Esophagus muscularis mucosa (tissue), 4 donors: Measurements from ENCODE around the gene SPATA25. TPM values are rescaled to one million over a fixed set of nuclear protein-coding genes. Genes with fewer than 3 reads are reported as not detected.

Experiments
- DNase-seq: peaks from one replicate; pipeline ENCODE4 v3.0.0-alpha.2; 2017; ENCODE audit errors: extremely low spot score
- H3K27ac ChIP-seq, 4 donors: fragments of 200-600 bp; sonication (generic); replicated peaks in 1 of 4; 1 replicate in 3 of 4; 2 replicates in 1 of 4; pipeline ENCODE4 v1.5.1; 2016 to 2019; ENCODE audit warnings: mild to moderate bottlenecking in 1 of 4
- H3K27me3 ChIP-seq, 4 donors: fragments of 200-600 bp; sonication (generic); one replicate each; pipeline versions ENCODE4 v1.5.1 to v1.6.0; 2016 to 2019
- H3K36me3 ChIP-seq, 4 donors: fragments of 200-600 bp; sonication (generic); one replicate each; pipeline ENCODE4 v1.5.1; 2016 to 2019
- H3K4me1 ChIP-seq, 4 donors: fragments of 200-600 bp; sonication (generic); one replicate each; pipeline ENCODE4 v1.5.1; 2016 to 2019
- H3K4me3 ChIP-seq, 4 donors: fragments of 200-600 bp; sonication (generic); 1 replicate in 2 of 4; 2 replicates in 2 of 4; pipeline ENCODE4 v1.5.1; 2016 to 2019; ENCODE audit warnings: mild to moderate bottlenecking in 4 of 4, moderate library complexity in 1 of 4
- H3K9me3 ChIP-seq, 4 donors: fragments of 200-600 bp; sonication (generic); 1 replicate in 3 of 4; 2 replicates in 1 of 4; pipeline ENCODE4 v1.5.1; 2016 to 2019
- CTCF ChIP-seq, 3 experiments: fragments of 200-600 bp in 2 of 3; fragments of 450-650 bp in 1 of 3; sonication (generic) in 2 of 3; IDR thresholded peaks; one replicate each; pipeline ENCODE4 v1.5.1; 2017 to 2019; ENCODE audit warnings: antibody characterized with exemption in 3 of 3, mild to moderate bottlenecking in 2 of 3, moderate library complexity in 1 of 3
- EP300 ChIP-seq: sonication (generic); formaldehyde crosslinking; IDR thresholded peaks from one replicate; pipeline ENCODE4 v1.6.1; 2017; ENCODE audit warnings: antibody characterized with exemption
- POLR2A ChIP-seq: fragments of 450-650 bp; IDR thresholded peaks from one replicate; pipeline ENCODE4 v1.6.1; 2017; ENCODE audit warnings: antibody characterized with exemption, moderate library complexity, mild to moderate bottlenecking, low read depth
- POLR2AphosphoS5 ChIP-seq, 2 donors: sonication (generic); formaldehyde crosslinking; IDR thresholded peaks; one replicate each; pipeline ENCODE4 v1.6.1; 2017; ENCODE audit warnings: antibody characterized with exemption in 2 of 2
- WGBS: methylation state at CpG from one replicate; pipeline ENCODE4 v1.1.5; 2018; 5-methylcytosine and 5-hydroxymethylcytosine counted together
- intact Hi-C: fragments of 100-400 bp; cut with DNase I; formaldehyde crosslinking; loops from one replicate; pipeline ENCODE4 v1.15.1; 2023
- total RNA-seq, 4 donors: library from RNA; depleted of rRNA; stranded (reverse); fragments of >200 nt; gene quantifications; one replicate each; pipeline versions ENCODE4 v1.1.0 to v1.2.1, GENCODE V29; 2016

The SPATA25 gene
- total RNA-seq, 4 donors from 2014 or later: 1.7 to 4.6 (median 3.0) TPM

GRCh38 chr20:45890077-45890984 is 2.9 kb upstream of the SPATA25 start:
- H3K36me3 ChIP-seq: peaks cover 0 to 57% (median 53%) of the 10 kb centered on the region in 4 donors
- 0% methylated on average over 17 of the region's 79 CpGs for WGBS

GRCh38 chr20:45888681-45889080 is 1.3 kb upstream of the SPATA25 start:
- Histone ChIP-seq H3K4me1 (peaks cover 29 to 63% (median 42%) of the 10 kb centered on the region in 4 donors), H3K4me3 (no peak overlapping the region), H3K36me3 (peaks cover 0 to 56% (median 47%) of the 10 kb centered on the region in 4 donors), H3K27ac (no peak overlapping the region), H3K27me3 (no peaks in the 10 kb centered on the region), H3K9me3 (no peaks in the 10 kb centered on the region)
- TF ChIP-seq POLR2AphosphoS5 (IDR thresholded peaks at IDR 0.05) (no peak), POLR2A (no peak), EP300 (no peak), CTCF (IDR thresholded peaks at IDR 0.05) (no peak)
- 89% methylated on average over 3 of the region's 3 CpGs for WGBS
- no peak for DNase-seq
- intact Hi-C loops: loop anchor here (10.0 kb wide), 1 partner anchor 84 kb away; no protein-coding TSS in a partner anchor

More at GRCh38 chr20:45890077-45890984, 2.9 kb upstream of the SPATA25 start:
- H3K27me3 ChIP-seq: no peaks in the 10 kb centered on the region
- H3K27ac ChIP-seq: peak overlapping the region; percentile 84 to 94 (median 90)
- no peaks in the 10 kb centered on the region for H3K9me3 ChIP-seq
- TF ChIP-seq POLR2A (peak; percentile 4), CTCF (IDR thresholded peaks at IDR 0.05) (peak; percentile 56 to 69 (median 67)), EP300 (no peak), POLR2AphosphoS5 (IDR thresholded peaks at IDR 0.05) (peak; percentile 39 to 63)
- H3K4me3 ChIP-seq: peak overlapping the region; percentile 70 to 93 (median 88)
- intact Hi-C loops: loop anchor here (2.0 to 5.0 kb wide), 2 partner anchors 44 to 82 kb away; partner anchors contain the start of genes PCIF1 and ZNF335
- DNase-seq: peak; percentile 96
- peaks cover 24 to 50% (median 34%) of the 10 kb centered on the region in 4 donors for H3K4me1 ChIP-seq

GRCh38 chr20:45886590-45887345 is 654 bp downstream of the SPATA25 start:
- H3K4me3 ChIP-seq: no peak overlapping the region
- TF ChIP-seq POLR2A: no peak
- no peak for TF ChIP-seq CTCF (IDR thresholded peaks at IDR 0.05)
- TF ChIP-seq EP300: no peak
- no peak for TF ChIP-seq POLR2AphosphoS5 (IDR thresholded peaks at IDR 0.05)
- no peak overlapping the region for H3K27ac ChIP-seq
- DNase-seq: no peak
- peaks cover 0 to 59% (median 45%) of the 10 kb centered on the region in 4 donors for H3K36me3 ChIP-seq
- H3K4me1 ChIP-seq: peaks cover 24 to 69% (median 41%) of the 10 kb centered on the region in 4 donors
- H3K27me3 ChIP-seq: no peaks in the 10 kb centered on the region
- no peaks in the 10 kb centered on the region for H3K9me3 ChIP-seq
- WGBS: 87% methylated on average over 19 of the region's 19 CpGs
- intact Hi-C loops: loop anchor here (10.0 kb wide), 1 partner anchor 82 kb away; no protein-coding TSS in a partner anchor

- Histone ChIP-seq H3K4me1 (peaks cover 16 to 55% (median 32%) of the 10 kb centered on the region in 4 donors), H3K4me3 (no peak overlapping the region), H3K27me3 (no peaks in the 10 kb centered on the region), H3K36me3 (peaks cover 0 to 58% (median 51%) of the 10 kb centered on the region in 4 donors), H3K9me3 (no peaks in the 10 kb centered on the region), H3K27ac (no peak overlapping the region)
- 80% methylated on average over 9 of the region's 9 CpGs for WGBS
- intact Hi-C loops: loop anchor here (10.0 kb wide), 1 partner anchor 78 kb away; no protein-coding TSS in a partner anchor
- DNase-seq: no peak
- TF ChIP-seq CTCF (IDR thresholded peaks at IDR 0.05) (no peak), EP300 (no peak), POLR2A (no peak), POLR2AphosphoS5 (IDR thresholded peaks at IDR 0.05) (no peak)
Measured at GRCh38 chr20:45883100-45883469, 4.3 kb downstream of the SPATA25 start.
